Activated T-cell treated with anti-CD3 and anti-CD28 coated beads, Interleukin-2, amount 50 U/mL, for 24 hours (primary cell): ENCODE measurements around the gene CDK5RAP2.
"Not testable (repeated sequence)": the region's sequence is repeated elsewhere in the genome, so short reads cannot be mapped to it uniquely, and the experiment has no call there.

ENCODE experiments used
- DNase-seq: peaks from one replicate; pipeline ENCODE4 v3.0.0-alpha.2; 2020
- H3K27ac Mint-ChIP-seq: 2 replicates; pipeline ENCODE4 v1.8.0; 2020; ENCODE audit warnings: mild to moderate bottlenecking, mixed read lengths
- H3K27me3 Mint-ChIP-seq: 2 replicates; pipeline ENCODE4 v1.8.0; 2020; ENCODE audit warnings: mixed read lengths
- H3K36me3 Mint-ChIP-seq: 2 replicates; pipeline ENCODE4 v1.8.0; 2020; ENCODE audit warnings: low read depth, mixed read lengths
- H3K4me1 Mint-ChIP-seq: 2 replicates; pipeline ENCODE4 v1.8.0; 2020; ENCODE audit warnings: low read depth, mixed read lengths
- H3K4me3 Mint-ChIP-seq: 2 replicates; pipeline ENCODE4 v1.8.0; 2020; ENCODE audit warnings: mild to moderate bottlenecking, moderate library complexity, mixed read lengths
- H3K9me3 Mint-ChIP-seq: 2 replicates; pipeline ENCODE4 v1.8.0; 2020; ENCODE audit warnings: mixed read lengths

The CDK5RAP2 gene

DNA sequence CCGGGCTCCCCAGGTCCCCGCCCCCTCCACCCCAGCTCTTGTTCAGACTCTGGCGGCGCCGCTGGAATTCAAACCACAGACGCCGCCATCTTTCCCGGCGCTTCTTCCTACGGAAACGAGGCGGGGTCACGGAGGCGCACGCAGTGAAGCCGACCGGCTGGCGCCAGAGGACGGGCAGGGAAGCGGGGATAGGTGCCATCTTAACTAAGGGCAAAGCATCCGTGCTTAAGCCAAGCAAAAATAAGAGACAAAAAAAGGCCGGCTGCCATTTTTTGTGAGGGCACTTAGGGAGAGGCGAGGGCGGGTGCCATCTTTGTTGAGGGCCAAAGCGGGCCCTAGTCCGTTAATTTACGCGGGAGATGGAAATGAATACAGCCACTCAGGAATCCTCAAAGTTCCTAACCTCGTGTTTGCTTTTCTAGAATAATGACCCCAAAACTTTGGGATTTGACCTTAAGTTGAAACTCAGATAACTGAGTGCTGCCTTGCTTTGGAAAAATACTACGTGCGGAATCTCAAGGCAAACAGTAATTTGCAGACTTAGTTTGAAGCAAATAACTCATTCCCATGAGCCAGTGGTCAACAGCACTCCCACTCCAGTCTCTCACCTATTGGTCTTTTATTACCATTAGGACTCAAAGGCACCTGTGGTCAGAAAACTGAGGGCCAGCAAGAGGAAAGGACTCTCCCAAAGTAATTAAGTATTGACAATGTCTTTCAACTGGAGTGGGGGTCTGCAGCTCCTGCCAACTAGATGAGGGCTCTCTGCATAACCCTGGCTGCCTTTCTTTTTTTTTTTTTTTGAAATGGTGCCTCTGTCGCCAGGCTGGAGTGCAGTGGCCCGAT, at the start of gene CDK5RAP2:
TSS of gene CDK5RAP2 (minus strand) at position 117 of the 846 bp plus-strand sequence. CDS start 189 bp downstream, outside the sequence.
- Mint-ChIP-seq H3K27me3 (no peaks in the 10 kb centered on the region), H3K4me3 (peak within 1 kb of the TSS; percentile 98), H3K36me3 (peaks cover 44% of the 10 kb centered on the region), H3K9me3 (peaks cover 4% of the 10 kb centered on the region), H3K27ac (peak within 1 kb of the TSS; percentile 95), H3K4me1 (peaks cover 48% of the 10 kb centered on the region)
- DNase-seq: peak; percentile 92

DNA sequence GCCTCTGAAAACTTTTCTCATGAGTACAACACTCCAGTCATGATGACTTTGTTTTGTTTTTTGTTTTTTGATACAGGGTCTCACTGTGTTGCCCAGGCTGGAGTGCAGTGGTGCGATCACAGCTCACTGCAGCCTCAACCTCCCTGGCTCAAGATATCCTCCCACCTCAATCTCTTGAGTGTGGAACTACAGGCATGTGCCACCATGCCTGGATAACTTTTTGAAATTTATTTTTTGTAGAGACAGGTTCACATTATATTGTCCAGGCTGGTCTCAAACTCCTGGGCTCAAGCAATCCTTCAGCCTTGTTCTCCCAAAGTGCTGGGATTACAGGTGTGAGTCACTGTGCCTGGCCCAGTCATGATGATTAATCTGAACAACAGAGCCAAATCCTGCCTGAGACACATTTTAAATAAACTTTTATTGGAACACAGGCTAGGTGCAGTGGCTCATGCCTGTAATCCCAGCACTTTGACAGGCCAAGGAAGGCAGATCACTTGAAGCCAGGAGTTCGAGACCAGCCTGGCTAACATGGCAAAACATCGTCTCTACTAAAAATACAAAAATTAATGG, 49.0 kb upstream of the CDK5RAP2 start:
- H3K4me1 Mint-ChIP-seq: peaks cover 11% of the 10 kb centered on the region
- not testable (repeated sequence) for H3K36me3 Mint-ChIP-seq, H3K27me3 Mint-ChIP-seq, H3K9me3 Mint-ChIP-seq, H3K4me3 Mint-ChIP-seq, DNase-seq, H3K27ac Mint-ChIP-seq

GRCh38 chr9:120628207-120628924, 48.4 kb upstream of the CDK5RAP2 start:
- H3K36me3 Mint-ChIP-seq: no peaks in the 10 kb centered on the region
- H3K9me3 Mint-ChIP-seq: no peaks in the 10 kb centered on the region

DNA sequence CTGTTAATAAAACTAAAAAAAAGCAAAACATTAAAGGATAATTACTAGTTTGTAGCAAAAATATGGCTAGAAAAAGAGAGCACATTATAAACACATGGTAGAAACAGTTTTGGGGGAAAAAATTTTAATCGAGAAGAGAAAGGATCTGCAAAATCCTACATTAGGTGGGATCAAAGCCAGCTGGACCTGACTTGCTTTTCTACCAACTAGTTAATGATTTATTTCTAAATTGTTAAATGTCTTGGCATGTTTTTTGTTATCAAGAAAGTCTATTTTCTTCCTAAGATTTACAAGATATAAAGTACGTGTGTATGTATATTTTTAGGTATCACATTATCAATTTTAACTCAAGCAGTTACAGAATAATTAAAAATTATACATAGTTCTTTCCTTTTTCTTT, 47.1 kb upstream of the CDK5RAP2 start:
- no peak overlapping the region for H3K27ac Mint-ChIP-seq
- H3K27me3 Mint-ChIP-seq: no peaks in the 10 kb centered on the region
- H3K4me3 Mint-ChIP-seq: no peak overlapping the region
- H3K36me3 Mint-ChIP-seq: peaks cover 1% of the 10 kb centered on the region
- peaks cover 11% of the 10 kb centered on the region for H3K4me1 Mint-ChIP-seq
- H3K9me3 Mint-ChIP-seq: no peaks in the 10 kb centered on the region
- DNase-seq: no peak

More at GRCh38 chr9:120628207-120628924, 48.4 kb upstream of the CDK5RAP2 start:
- no peak for DNase-seq
- no peaks in the 10 kb centered on the region for H3K27me3 Mint-ChIP-seq
- no peak overlapping the region for H3K4me3 Mint-ChIP-seq
- peaks cover 11% of the 10 kb centered on the region for H3K4me1 Mint-ChIP-seq
- no peak overlapping the region for H3K27ac Mint-ChIP-seq

DNA sequence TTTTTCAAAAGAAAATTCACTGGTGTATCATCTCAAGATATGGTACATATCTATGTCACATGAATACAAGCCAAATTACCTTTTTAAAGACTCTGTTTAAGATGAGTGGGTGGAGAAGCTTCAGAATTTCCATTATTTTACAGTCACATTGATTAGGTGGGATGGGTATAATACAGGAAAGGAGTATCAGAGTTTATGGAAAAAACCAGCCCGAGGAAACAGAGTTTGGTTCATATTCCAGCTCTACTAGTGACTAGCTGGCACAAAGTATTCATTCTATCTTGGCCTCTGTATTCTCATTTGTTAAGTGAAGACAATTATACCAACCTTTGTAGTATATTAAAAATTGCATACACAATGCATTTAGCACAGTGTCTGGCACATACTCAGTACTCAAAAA, 46.5 kb upstream of the CDK5RAP2 start:
- Mint-ChIP-seq H3K36me3 (peaks cover 1% of the 10 kb centered on the region), H3K27me3 (no peaks in the 10 kb centered on the region), H3K4me3 (no peak overlapping the region), H3K4me1 (peaks cover 11% of the 10 kb centered on the region), H3K27ac (no peak overlapping the region), H3K9me3 (no peaks in the 10 kb centered on the region)
- DNase-seq: no peak

- Mint-ChIP-seq H3K9me3 (no peaks in the 10 kb centered on the region), H3K4me1 (peaks cover 12% of the 10 kb centered on the region), H3K27ac (peak overlapping the region; percentile 47), H3K36me3 (peaks cover 1% of the 10 kb centered on the region), H3K27me3 (no peaks in the 10 kb centered on the region), H3K4me3 (no peak overlapping the region)
- no peak for DNase-seq
These were observed 45.3 kb upstream of the CDK5RAP2 start for GRCh38 chr9:120625222-120625621.

GRCh38 chr9:120622790-120623189, 42.8 kb upstream of the CDK5RAP2 start:
- H3K9me3 Mint-ChIP-seq: no peaks in the 10 kb centered on the region
- no peaks in the 10 kb centered on the region for H3K27me3 Mint-ChIP-seq
- H3K4me3 Mint-ChIP-seq: no peak overlapping the region
- H3K4me1 Mint-ChIP-seq: peaks cover 16% of the 10 kb centered on the region
- peaks cover 3% of the 10 kb centered on the region for H3K36me3 Mint-ChIP-seq
- H3K27ac Mint-ChIP-seq: no peak overlapping the region
- no peak for DNase-seq

- no peak for DNase-seq
- Mint-ChIP-seq H3K4me1 (peaks cover 16% of the 10 kb centered on the region), H3K27me3 (no peaks in the 10 kb centered on the region), H3K27ac (no peak overlapping the region), H3K9me3 (no peaks in the 10 kb centered on the region), H3K36me3 (peaks cover 3% of the 10 kb centered on the region), H3K4me3 (no peak overlapping the region)
These were observed 42.0 kb upstream of the CDK5RAP2 start for GRCh38 chr9:120621941-120622340.

GRCh38 chr9:120619751-120620655, 40.0 kb upstream of the CDK5RAP2 start:
- Mint-ChIP-seq H3K27ac (no peak overlapping the region), H3K4me3 (no peak overlapping the region), H3K4me1 (peaks cover 6% of the 10 kb centered on the region), H3K27me3 (no peaks in the 10 kb centered on the region), H3K9me3 (no peaks in the 10 kb centered on the region), H3K36me3 (peaks cover 3% of the 10 kb centered on the region)
- peak; percentile 32 for DNase-seq

DNA sequence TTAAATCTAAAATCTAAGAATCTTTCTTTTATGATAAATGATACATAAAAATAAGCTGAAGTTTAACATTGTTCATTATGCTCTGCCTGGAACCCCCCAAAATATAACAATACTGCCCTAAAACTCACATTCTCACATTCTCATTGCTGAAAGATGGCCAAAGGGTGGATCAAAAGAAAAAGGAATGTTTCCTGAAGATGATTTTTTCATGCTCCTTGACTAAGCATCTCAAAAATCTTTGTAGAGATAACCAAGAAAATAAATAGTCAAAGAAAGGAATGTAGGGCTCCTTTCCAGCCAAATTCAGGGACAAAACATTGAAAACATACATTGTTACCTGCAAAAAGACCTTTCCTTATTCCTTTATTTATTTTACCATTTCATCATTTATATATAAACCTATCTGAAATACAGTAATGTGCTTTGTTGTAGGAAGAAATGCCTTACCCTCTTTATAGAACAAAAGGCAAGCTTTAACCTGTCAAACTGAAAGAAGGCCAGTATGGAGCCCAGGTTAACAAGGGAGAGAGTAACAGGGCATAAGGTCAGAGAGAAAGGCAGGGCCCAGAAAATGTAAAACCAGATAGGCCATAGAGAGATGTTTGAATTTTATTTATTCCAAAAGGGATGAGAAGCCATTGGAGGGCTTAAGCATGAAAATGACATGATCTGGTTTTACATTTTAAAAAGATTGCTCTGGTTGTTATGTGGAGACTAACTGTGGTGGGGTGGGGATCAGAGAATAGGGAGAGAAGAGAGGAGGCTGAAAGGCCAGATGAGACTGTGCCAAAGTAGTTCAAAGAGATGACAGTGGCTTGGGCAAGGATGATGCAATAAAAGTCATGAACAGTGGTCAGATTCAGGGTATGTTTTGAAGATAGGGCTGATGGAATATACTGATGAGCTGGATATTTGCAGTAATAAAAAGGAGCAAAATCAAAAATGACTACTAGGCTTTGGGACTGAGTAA, 37.3 kb upstream of the CDK5RAP2 start:
- H3K27me3 Mint-ChIP-seq: no peaks in the 10 kb centered on the region
- DNase-seq: no peak
- no peak overlapping the region for H3K27ac Mint-ChIP-seq
- no peaks in the 10 kb centered on the region for H3K9me3 Mint-ChIP-seq
- H3K4me1 Mint-ChIP-seq: peaks cover 5% of the 10 kb centered on the region
- H3K4me3 Mint-ChIP-seq: no peak overlapping the region
- peaks cover 2% of the 10 kb centered on the region for H3K36me3 Mint-ChIP-seq

DNA sequence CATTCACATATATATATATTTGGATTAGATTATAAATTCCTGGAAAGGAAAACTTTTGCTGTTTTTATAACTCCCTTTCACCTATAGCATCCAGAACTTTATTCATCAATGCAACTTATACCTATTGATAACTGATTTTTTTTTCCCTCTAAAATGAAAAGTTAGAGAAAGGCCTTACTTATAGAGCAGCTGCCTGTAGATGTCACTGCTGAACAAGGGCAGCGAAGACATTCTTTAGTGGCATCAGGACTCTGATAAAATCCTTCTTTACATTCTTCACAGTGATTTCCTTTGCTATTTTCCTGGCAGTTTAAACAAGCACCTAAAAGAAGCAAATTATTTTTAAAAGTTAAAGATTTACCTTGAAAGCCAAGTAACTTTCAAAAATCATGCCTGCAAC, 32.3 kb upstream of the CDK5RAP2 start:
- H3K9me3 Mint-ChIP-seq: no peaks in the 10 kb centered on the region
- H3K4me1 Mint-ChIP-seq: no peaks in the 10 kb centered on the region
- DNase-seq: no peak
- H3K4me3 Mint-ChIP-seq: no peak overlapping the region
- no peak overlapping the region for H3K27ac Mint-ChIP-seq
- H3K36me3 Mint-ChIP-seq: peaks cover 10% of the 10 kb centered on the region
- no peaks in the 10 kb centered on the region for H3K27me3 Mint-ChIP-seq

DNA sequence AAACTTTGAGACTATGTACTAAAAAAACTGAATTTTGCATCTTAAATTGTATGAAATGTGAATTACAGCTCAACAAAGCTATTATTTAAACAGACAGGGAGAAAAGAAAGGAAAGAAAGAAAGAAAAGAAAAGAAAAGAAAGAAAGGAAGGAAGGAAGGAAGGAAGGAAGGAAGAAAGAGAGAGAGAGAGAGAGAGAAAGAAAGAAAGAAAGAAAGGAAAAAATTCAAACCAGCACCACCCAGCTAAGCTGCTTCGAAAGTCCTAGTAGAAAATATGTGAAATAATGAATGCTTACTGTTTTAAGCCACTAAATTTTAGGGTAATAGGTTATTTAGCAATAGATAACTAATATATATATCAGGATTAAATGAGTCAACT, 31.7 kb upstream of the CDK5RAP2 start:
- Mint-ChIP-seq H3K36me3 (peaks cover 10% of the 10 kb centered on the region), H3K4me3 (no peak overlapping the region), H3K27me3 (no peaks in the 10 kb centered on the region), H3K9me3 (no peaks in the 10 kb centered on the region), H3K4me1 (no peaks in the 10 kb centered on the region), H3K27ac (no peak overlapping the region)
- DNase-seq: no peak

DNA sequence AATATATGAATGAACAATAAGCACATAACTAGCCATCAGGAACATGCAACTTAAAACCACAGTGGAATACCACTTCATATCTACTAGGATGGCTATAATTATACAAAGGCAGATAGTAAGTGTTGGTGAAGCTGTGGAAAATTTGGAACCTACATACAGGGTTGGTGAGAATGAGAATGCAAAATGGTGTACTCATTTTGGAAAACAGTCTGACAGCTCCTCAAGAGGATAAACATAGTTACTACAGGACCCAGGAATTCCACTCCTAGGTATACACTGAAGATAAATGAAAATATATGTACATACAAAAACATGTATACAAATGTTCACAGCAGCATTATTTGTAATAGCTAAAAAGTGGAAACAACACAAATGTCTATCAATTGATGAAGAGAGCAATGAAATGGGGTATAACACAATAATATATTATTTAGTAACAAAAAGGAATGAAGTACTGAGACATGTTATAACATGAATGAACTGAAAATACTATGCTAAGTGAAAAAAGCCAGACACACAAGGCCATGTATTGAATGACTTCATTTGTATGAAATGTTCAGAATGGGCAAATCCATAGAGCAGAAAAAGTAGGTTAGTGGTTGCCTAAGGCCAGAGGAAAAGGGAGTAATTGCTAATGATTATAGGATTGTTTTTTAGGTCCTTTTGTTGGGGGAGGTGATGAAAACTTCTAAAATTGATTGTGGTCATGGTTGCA, 31.2 kb upstream of the CDK5RAP2 start:
- Mint-ChIP-seq H3K9me3 (no peaks in the 10 kb centered on the region), H3K4me1 (no peaks in the 10 kb centered on the region), H3K36me3 (peaks cover 13% of the 10 kb centered on the region), H3K4me3 (no peak overlapping the region), H3K27me3 (no peaks in the 10 kb centered on the region), H3K27ac (no peak overlapping the region)
- no peak for DNase-seq
